H4 (cell line): Measurements from ENCODE around the gene HAUS5. TPM values are rescaled to one million over a fixed set of nuclear protein-coding genes. Genes with fewer than 3 reads are reported as not detected.
"Not testable (repeated sequence)": the region's sequence is repeated elsewhere in the genome, so short reads cannot be mapped to it uniquely, and the experiment has no call there.

Source experiments
- DNase-seq: peaks from one replicate; pipeline ENCODE4 v3.0.0-alpha.2; 2015; ENCODE audit warnings: low spot score
- total RNA-seq: library from RNA; depleted of rRNA; stranded (reverse); fragments of >200 nt; shearing (Covaris generic); gene quantifications from 2 replicates; pipeline ENCODE4 v1.2.3, GENCODE V29; 2014; rRNA removed

The HAUS5 gene
- total RNA-seq, result 17.2 and 22.7 TPM in 2 replicates

DNA sequence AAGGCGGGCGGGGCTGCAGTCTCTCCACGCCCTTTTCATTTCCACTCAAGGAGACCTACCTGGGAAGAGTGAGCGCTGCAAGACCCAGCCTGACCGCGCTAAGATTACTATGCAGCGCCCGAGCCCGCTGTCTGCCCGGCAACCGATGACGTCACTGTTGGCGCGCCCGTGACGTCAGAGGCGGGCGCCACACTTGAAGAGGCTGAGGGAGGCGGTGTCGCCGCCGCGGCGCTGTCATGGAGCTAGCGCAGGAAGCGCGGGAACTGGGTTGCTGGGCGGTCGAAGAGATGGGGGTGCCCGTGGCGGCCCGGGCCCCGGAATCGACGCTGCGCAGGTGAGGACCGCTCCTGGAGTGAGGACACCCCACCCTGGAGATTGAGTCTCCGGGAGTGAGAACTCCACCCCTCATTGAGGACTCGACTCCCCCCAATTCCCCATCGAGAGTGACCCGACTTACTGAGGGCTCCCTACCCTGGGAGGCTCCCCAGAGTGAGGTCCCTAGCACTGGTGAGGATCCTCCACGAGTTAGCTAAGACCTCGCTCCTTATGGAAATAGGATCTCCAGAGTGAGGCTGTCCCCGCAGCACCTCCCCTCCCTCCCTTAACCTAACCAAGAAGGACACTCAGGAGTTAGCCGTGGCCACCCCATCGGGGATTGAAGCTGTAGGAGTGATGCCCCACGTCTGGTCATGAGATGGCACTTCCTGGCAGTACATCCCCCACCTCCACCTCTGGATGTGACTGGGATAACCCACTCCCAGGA, at the start of gene HAUS5:
TSS of gene HAUS5 (plus strand) at position 177 of the 763 bp plus-strand sequence. CDS start at position 237, 60 bp downstream.
- DNase-seq, result peak; percentile 99

DNA sequence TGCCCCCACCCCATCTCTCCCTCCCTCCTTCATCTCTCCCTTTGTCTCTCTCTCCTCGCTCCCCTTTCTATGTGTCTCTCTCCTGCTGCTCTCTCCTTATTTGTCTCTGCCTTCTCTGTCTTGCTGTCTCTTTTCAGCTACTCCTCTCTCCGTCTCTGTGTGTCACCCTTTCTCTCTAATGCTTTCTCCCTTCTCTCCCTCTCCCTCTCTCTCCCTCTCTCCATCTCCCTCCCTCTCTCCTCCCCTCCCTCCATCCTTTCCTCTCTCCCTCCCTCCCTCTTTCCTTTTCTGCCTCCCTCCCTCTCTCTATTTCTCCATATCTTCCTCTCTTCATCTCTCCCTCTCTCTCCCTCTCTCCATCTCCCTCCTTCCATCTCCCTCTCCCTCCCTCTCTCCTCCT, 49.8 kb upstream of the HAUS5 start:
- no peak for DNase-seq

DNA sequence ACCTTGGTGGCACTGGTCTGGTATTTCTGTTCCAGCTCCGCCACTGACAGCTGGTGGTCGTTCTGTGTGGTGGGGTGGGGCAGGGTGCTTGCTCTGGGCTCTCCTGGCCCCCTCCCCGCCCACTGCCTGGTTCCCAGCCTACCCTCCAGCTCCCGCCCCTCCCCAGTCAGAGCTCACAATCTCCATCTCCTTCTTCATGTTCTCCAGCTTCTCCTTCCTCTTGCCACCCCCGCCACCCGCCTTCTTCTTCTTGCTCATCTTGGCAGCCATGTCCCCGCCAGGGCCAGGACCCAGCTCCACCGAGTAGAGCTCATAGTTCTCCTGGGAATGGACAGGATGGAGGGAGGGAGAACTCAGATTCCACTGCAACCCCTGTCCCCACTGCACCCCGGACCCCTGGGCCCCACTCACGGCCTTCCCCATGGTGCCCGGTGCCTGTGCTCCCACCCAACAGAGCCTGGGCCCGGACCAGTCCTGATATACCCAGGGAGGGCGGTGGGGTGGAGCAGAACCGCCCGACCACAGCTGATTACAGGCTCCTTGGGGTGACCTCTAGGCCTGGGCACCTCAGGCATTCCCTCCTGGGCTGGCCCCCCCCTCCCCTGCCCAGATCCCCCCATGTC, 49.2 kb upstream of the HAUS5 start, which contains the start of gene ATP4A:
TSS of gene ATP4A (minus strand) at position 452 of the 623 bp plus-strand sequence. CDS start at position 423, 29 bp downstream.
- no peak for DNase-seq

DNA sequence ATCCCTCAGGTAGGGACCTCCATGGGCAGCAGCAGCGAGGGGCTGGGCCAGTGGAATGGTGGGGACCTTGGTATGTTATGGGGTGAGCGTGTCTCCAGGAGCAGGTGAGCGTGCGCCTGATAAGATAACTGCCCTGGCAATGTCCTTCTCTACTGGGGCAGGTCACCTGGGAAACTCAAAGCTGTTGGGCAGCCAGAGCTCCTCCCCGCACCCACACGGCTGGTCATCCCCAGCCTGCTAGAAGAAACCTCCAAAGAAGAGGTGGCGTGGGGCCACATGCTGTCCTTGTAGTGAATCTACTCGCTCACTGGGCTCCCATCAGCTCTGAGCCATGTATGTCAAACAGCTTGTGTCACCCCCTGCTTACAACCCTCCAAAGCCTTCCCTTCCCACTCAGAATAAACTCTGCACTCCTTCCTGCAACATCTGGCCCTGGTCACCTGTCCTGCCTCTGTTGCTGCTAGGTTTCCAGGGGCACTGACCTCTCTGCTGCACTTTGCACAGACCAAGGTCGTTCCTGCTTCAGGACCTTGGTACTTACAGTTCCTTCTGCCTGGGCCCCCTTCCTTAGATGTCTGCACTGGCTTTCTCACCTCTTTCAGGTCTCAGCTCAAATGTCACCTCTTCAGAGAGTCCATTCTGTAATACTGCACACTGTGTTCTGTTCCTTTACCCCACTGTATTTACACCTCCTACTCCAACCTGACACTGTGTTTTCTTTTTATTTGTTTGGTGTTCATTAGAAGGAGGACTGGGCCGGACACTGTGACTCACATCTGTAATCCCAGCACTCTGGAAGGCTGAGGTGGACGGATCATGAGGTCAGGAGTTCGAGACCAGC, 47.3 kb upstream of the HAUS5 start:
- no peak for DNase-seq

- no peak for DNase-seq
Measured at GRCh38 chr19:35566738-35567137, 45.8 kb upstream of the HAUS5 start.

- DNase-seq, result no peak
Measured at GRCh38 chr19:35569281-35569781, 43.2 kb upstream of the HAUS5 start.

GRCh38 chr19:35571406-35571965, 41.0 kb upstream of the HAUS5 start:
- DNase-seq, result no peak

DNA sequence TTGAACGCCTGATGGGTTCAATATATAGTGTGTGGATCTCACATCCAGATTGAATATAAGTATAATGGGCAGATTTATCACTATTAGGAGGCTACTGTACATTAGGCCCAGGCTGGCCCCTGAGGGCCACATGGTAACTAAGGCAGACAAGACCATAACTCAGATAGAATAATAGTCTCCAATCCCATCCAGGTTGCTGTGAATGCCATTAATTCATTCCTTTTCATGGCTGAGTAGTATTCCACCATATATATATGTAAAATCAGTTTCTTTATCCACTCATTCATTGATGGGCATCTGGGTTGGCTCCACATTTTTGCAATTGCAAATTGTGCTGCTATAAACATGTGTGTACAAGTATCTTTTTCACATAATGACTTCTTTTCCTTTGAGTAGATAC, 34.6 kb upstream of the HAUS5 start:
- no peak for DNase-seq

GRCh38 chr19:35578707-35579106, 33.8 kb upstream of the HAUS5 start:
- no peak for DNase-seq

DNA sequence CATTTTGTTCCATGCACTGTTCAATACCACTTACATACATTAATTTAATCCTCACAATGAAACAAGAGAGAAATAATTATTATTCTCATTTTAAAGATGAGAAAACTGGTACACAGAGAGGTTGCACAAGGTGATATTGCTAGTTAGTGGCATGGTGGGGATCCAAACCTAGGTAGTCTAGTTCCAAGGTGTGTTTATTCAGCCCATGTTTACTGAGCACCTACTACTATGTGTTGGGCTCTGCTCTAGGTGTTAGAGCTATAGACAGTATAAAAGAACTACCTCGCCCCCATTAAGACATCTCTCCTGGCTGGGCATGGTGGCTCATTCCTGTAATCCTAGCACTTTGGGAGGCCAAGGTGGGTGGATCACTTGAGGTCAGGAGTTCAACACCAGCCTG, 29.8 kb upstream of the HAUS5 start:
- no peak for DNase-seq

DNA sequence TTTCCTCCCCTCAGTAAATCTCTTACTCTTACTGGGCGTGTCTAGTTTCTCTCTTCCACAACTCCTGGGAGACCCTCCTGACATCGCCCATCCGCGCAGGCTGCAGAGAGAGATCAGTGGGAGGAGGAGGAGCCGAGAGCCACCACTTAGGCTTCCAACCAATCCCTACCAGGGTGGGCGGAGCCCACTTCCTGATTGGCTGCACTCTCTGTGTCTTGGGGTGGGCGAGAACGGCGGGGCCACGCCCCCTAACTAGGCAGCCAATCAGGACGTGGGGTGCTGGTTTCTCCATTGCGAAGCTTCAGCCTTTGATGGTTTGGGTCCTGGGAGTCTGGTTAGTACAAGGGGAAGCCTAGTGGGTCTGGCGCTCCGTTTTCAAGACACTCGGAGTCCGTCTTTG, 26.7 kb upstream of the HAUS5 start, which contains the start of gene PMIS2:
TSS of gene PMIS2 (plus strand) at position 326 of the 400 bp plus-strand sequence. CDS start 87 bp downstream, outside the sequence.
- DNase-seq, result no peak

GRCh38 chr19:35587321-35587720, 25.2 kb upstream of the HAUS5 start:
- DNase-seq, result no peak

DNA sequence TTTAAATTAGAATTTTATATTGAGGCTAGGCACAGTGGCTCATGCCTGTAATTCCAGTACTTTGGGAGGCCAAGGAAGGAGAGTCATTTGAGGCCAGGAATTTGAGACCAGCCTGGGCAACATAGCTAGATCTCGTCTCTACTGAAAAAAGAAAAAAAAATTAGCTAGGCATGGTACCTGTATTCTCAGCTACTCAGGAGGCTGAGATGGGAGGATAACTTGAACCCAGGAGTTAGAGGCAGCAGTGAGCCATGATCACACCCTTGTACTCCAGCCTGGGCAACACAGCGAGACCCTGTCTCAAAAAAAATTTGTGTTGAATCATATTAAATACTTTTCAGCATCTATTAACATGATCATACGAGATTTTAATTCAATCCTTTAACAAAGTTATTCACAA, 21.7 kb upstream of the HAUS5 start:
- DNase-seq, result no peak

DNA sequence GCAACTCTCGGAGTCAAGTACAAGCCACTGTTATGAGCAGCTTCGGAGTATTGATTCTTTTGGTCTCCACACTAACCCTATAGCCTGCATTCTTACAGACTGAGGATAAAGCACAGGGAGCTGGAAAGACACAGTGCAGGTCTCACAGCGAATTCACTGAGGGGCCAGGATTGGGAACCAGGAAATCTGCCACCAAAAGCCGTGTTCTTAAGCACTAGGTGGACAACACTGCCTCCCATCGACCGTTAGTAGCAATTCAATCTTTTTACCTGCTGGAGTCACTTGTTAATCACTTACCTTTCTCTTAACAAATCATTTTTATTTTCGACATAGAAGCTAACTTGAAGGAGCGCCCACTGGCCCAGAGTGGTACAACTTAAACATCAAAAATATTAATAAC, 20.3 kb upstream of the HAUS5 start:
- no peak for DNase-seq

DNA sequence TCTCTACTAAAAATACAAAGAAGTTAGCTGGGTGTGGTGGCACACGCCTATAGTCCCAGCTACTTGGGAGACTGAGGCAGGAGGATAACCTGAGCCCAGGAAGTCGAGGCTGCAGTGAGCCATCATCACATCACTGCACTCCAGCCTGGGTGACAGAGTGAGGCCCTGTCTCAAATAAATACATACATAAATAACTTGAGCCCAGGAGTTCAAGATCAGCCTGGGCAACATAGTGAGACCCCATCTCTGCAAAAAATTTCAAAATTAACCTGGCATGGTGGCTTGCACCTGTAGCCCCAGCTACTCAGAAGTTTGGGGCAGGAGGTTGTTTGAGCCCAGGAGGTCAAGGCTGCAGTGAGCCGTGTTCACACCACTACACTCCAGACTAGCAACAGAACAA, 17.5 kb upstream of the HAUS5 start:
- DNase-seq, result not testable (repeated sequence)

DNA sequence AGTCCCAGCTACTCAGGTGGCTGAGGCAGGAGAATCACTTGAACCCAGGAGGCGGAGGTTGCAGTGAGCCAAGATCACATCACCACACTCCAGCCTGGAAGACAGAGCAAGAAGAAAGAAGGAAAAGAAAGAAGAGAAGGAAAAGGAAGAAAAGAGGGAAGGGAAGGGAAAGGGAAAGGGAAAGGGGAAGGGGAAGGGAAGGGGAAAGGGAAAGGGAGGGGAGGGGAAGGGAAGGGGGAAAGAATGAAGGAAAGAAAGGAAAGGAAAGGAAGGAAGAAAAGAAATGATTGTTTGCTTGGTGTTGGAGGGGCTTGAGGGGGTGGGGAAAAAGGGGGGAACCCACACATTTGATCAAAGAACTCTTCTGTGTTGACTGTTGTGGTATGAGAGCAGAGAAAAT, 16.6 kb upstream of the HAUS5 start:
- DNase-seq, result no peak

DNA sequence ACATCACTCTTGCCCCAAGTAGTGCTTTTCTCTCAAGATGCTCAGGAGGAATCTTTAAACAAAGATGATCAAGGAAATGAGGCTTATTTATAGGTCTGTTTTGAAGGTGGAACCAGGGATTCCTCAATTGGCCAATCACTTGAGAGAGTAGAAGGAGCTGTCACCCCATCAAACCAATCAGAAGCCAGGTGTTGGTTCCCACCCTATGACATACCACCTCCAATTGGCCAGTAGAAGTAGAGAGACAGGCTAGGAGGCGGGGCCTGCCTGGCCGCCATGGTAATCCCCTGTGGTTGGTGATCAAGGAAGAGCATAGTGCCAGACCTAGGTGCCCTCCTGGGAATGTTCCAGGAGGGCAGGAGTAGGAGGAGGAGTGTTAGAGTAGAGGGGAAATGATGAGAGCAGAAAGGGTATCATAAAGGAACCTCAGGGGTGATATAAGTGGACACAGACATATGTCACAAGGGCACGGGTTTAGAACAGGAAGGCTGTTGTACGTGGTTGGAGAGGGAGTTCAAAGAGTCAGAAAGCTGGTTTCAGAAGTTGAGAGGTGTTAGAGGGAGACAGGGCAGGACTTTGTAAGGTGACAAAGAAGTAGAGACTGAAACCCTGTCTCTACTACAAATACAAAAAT, 16.1 kb upstream of the HAUS5 start:
- peak; percentile 36 for DNase-seq

DNA sequence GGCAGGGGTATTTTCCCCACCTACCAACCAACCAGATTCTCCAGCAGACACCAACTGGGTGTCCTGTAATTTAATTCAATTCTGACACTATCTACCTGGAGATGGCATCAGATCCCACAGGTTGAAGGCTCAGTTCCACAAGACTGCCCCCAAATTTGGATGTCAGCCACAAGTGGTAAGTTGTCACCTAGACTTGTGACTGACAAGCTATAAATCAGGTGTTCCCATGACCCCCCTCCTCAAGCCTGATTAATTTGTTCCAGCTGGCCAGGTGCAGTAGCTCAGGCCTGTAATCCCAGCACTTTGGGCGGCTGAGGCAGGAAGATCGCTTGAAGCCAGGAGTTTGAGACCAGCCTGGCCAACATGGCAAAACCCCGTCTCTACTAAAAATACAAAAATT, 10.6 kb upstream of the HAUS5 start:
- DNase-seq, result no peak

GRCh38 chr19:35604436-35604835, 8.1 kb upstream of the HAUS5 start:
- not testable (repeated sequence) for DNase-seq

GRCh38 chr19:35607170-35607569, 5.4 kb upstream of the HAUS5 start:
- DNase-seq, result not testable (repeated sequence)

- DNase-seq, result no peak
Measured at GRCh38 chr19:35607661-35608060, 4.9 kb upstream of the HAUS5 start.
